Occipital lobe (tissue), 2 donors: Measurements from ENCODE around the gene HCK. TPM values are rescaled to one million over a fixed set of nuclear protein-coding genes. Genes with fewer than 3 reads are reported as not detected.
A peak's percentile ranks its signal among the peaks of the same experiment; 100 is the strongest.

Source experiments
- DNase-seq: peaks from one replicate; lab custom pipeline; 2025; lab: John Stamatoyannopoulos, UW
- total RNA-seq: library from RNA; depleted of rRNA; stranded (reverse); fragments of >200 nt; gene quantifications from one replicate; pipeline ENCODE4 v1.2.3, GENCODE V29; 2014

HCK gene
- total RNA-seq, 1 donor from 2014 or later = 3.3 TPM

- DNase-seq = no peak
Measured at GRCh38 chr20:32057656-32058184, 5.7 kb downstream of the HCK start.

GRCh38 chr20:32059189-32059588 is 7.1 kb downstream of the HCK start:
- no peak for DNase-seq

GRCh38 chr20:32062776-32063170 is 10.7 kb downstream of the HCK start:
- peak; percentile 5 for DNase-seq

- DNase-seq = no peak
Measured at GRCh38 chr20:32063695-32064094, 11.7 kb downstream of the HCK start.

GRCh38 chr20:32064667-32065066 is 12.6 kb downstream of the HCK start:
- DNase-seq = no peak

- no peak for DNase-seq
Measured at GRCh38 chr20:32067234-32067821, 15.3 kb downstream of the HCK start.

GRCh38 chr20:32068174-32068573 is 16.1 kb downstream of the HCK start:
- DNase-seq = no peak

- no peak for DNase-seq
Measured at GRCh38 chr20:32069711-32070110, 17.7 kb downstream of the HCK start.

- no peak for DNase-seq
Measured at GRCh38 chr20:32070282-32070681, 18.2 kb downstream of the HCK start.

- DNase-seq = no peak
Measured at GRCh38 chr20:32070690-32071213, 18.7 kb downstream of the HCK start.

- no peak for DNase-seq
Measured at GRCh38 chr20:32071395-32072167, 19.5 kb downstream of the HCK start.

- DNase-seq = no peak
Measured at GRCh38 chr20:32072168-32072750, 20.2 kb downstream of the HCK start.

GRCh38 chr20:32075534-32075933 is 23.5 kb downstream of the HCK start:
- no peak for DNase-seq

- no peak for DNase-seq
Measured at GRCh38 chr20:32077190-32077589, 25.1 kb downstream of the HCK start.

- no peak for DNase-seq
Measured at GRCh38 chr20:32078322-32078721, 26.3 kb downstream of the HCK start.

- DNase-seq = no peak
Measured at GRCh38 chr20:32078791-32079190, 26.7 kb downstream of the HCK start.

GRCh38 chr20:32079655-32080109 is 27.6 kb downstream of the HCK start:
- DNase-seq = no peak

- DNase-seq = no peak
Measured at GRCh38 chr20:32080783-32081182, 28.7 kb downstream of the HCK start.

- DNase-seq = no peak
Measured at GRCh38 chr20:32083469-32083868, 31.4 kb downstream of the HCK start.

- DNase-seq = no peak
Measured at GRCh38 chr20:32087070-32087469, 35.0 kb downstream of the HCK start.

- no peak for DNase-seq
Measured at GRCh38 chr20:32088759-32089158, 36.7 kb downstream of the HCK start.

- DNase-seq = no peak
Measured at GRCh38 chr20:32089637-32090362, 37.8 kb downstream of the HCK start.
